ENCODE data around the gene RNF167.

The RNF167 gene

GRCh38 chr17:4966844-4967538 is 26.9 kb downstream of the RNF167 start:
- peaks cover 0 to 31% (median 15%) of the 10 kb centered on the region in 5 donors for H3K36me3 ChIP-seq (ENCODE audit: control insufficient read depth in 5 of 5, insufficient read depth in 5 of 5, low read length in 5 of 5)
- H3K9ac ChIP-seq (ENCODE audit: low read length in 5 of 5): peak overlapping the region; percentile 75 to 96 (median 87)
- H3K27me3 ChIP-seq (ENCODE audit: control insufficient read depth in 5 of 5, insufficient read depth in 4 of 5, low read length in 5 of 5): no peaks in the 10 kb centered on the region
- H3K27ac ChIP-seq (ENCODE audit: low read depth, low read length): peak overlapping the region; percentile 98
- no peaks in the 10 kb centered on the region for H3K9me3 ChIP-seq (ENCODE audit: control insufficient read depth in 5 of 5, low read length in 5 of 5)
- H3K4me1 ChIP-seq (ENCODE audit: control insufficient read depth in 5 of 5, insufficient read depth in 5 of 5, low read length in 5 of 5): peaks cover 8 to 38% (median 36%) of the 10 kb centered on the region in 5 donors
- H3K4me3 ChIP-seq (ENCODE audit: low read depth in 1 of 5, low read length in 5 of 5): peak overlapping the region; percentile 91 to 99 (median 94)

GRCh38 chr17:4967539-4968485 is 27.7 kb downstream of the RNF167 start, which contains the start of gene SPAG7:
Gene SPAG7, minus strand, starts transcription at chr17:4967817. Its CDS starts 13 bp downstream, at chr17:4967804.
- H3K4me1 ChIP-seq (ENCODE audit: control insufficient read depth in 5 of 5, insufficient read depth in 5 of 5, low read length in 5 of 5): peaks cover 8 to 43% (median 43%) of the 10 kb centered on the region in 5 donors
- H3K27ac ChIP-seq (ENCODE audit: low read depth, low read length): peak within 1 kb of the TSS; percentile 98

GRCh38 chr17:4968486-4969046 is 28.5 kb downstream of the RNF167 start:
- H3K27me3 ChIP-seq (ENCODE audit: control insufficient read depth in 5 of 5, insufficient read depth in 4 of 5, low read length in 5 of 5): no peaks in the 10 kb centered on the region
- peak overlapping the region; percentile 26 to 87 (median 83) for H3K9ac ChIP-seq (ENCODE audit: low read length in 5 of 5)
- H3K27ac ChIP-seq (ENCODE audit: low read depth, low read length): peak overlapping the region; percentile 93
- no peaks in the 10 kb centered on the region for H3K9me3 ChIP-seq (ENCODE audit: control insufficient read depth in 5 of 5, low read length in 5 of 5)
- H3K4me3 ChIP-seq (ENCODE audit: low read depth in 1 of 5, low read length in 5 of 5): peak overlapping the region; percentile 65 to 96 (median 94)
- peaks cover 0 to 47% (median 30%) of the 10 kb centered on the region in 5 donors for H3K36me3 ChIP-seq (ENCODE audit: control insufficient read depth in 5 of 5, insufficient read depth in 5 of 5, low read length in 5 of 5)
- peaks cover 8 to 50% (median 43%) of the 10 kb centered on the region in 5 donors for H3K4me1 ChIP-seq (ENCODE audit: control insufficient read depth in 5 of 5, insufficient read depth in 5 of 5, low read length in 5 of 5)

More at GRCh38 chr17:4967539-4968485, 27.7 kb downstream of the RNF167 start, which contains the start of gene SPAG7:
- no peaks in the 10 kb centered on the region for H3K9me3 ChIP-seq (ENCODE audit: control insufficient read depth in 5 of 5, low read length in 5 of 5)
- H3K27me3 ChIP-seq (ENCODE audit: control insufficient read depth in 5 of 5, insufficient read depth in 4 of 5, low read length in 5 of 5): no peaks in the 10 kb centered on the region
- H3K9ac ChIP-seq (ENCODE audit: low read length in 5 of 5): peak within 1 kb of the TSS; percentile 83 to 96 (median 87)
- H3K36me3 ChIP-seq (ENCODE audit: control insufficient read depth in 5 of 5, insufficient read depth in 5 of 5, low read length in 5 of 5): peaks cover 0 to 40% (median 23%) of the 10 kb centered on the region in 5 donors
- H3K4me3 ChIP-seq (ENCODE audit: low read depth in 1 of 5, low read length in 5 of 5): peak within 1 kb of the TSS; percentile 91 to 99 (median 94)

GRCh38 chr17:4969047-4969550 is 29.0 kb downstream of the RNF167 start:
- Histone ChIP-seq H3K27ac (ENCODE audit: low read depth, low read length) (peak overlapping the region; percentile 93), H3K9ac (ENCODE audit: low read length in 5 of 5) (peak overlapping the region in 4 of 5 donors; percentile 69 to 87 (median 83)), H3K4me3 (ENCODE audit: low read depth in 1 of 5, low read length in 5 of 5) (peak overlapping the region; percentile 0 to 96 (median 94)), H3K36me3 (ENCODE audit: control insufficient read depth in 5 of 5, insufficient read depth in 5 of 5, low read length in 5 of 5) (peaks cover 0 to 52% (median 36%) of the 10 kb centered on the region in 5 donors), H3K27me3 (ENCODE audit: control insufficient read depth in 5 of 5, insufficient read depth in 4 of 5, low read length in 5 of 5) (no peaks in the 10 kb centered on the region), H3K4me1 (ENCODE audit: control insufficient read depth in 5 of 5, insufficient read depth in 5 of 5, low read length in 5 of 5) (peaks cover 8 to 52% (median 43%) of the 10 kb centered on the region in 5 donors), H3K9me3 (ENCODE audit: control insufficient read depth in 5 of 5, low read length in 5 of 5) (no peaks in the 10 kb centered on the region)

GRCh38 chr17:4969551-4970173 is 29.6 kb downstream of the RNF167 start:
- H3K27me3 ChIP-seq (ENCODE audit: control insufficient read depth in 5 of 5, insufficient read depth in 4 of 5, low read length in 5 of 5): no peaks in the 10 kb centered on the region
- H3K36me3 ChIP-seq (ENCODE audit: control insufficient read depth in 5 of 5, insufficient read depth in 5 of 5, low read length in 5 of 5): peaks cover 0 to 58% (median 41%) of the 10 kb centered on the region in 5 donors
- H3K9ac ChIP-seq (ENCODE audit: low read length in 5 of 5): peak overlapping the region in 3 of 5 donors; percentile 9 to 83 (median 59)
- peak overlapping the region; percentile 93 for H3K27ac ChIP-seq (ENCODE audit: low read depth, low read length)
- peak overlapping the region in 4 of 5 donors; percentile 0 to 96 (median 58) for H3K4me3 ChIP-seq (ENCODE audit: low read depth in 1 of 5, low read length in 5 of 5)
- H3K4me1 ChIP-seq (ENCODE audit: control insufficient read depth in 5 of 5, insufficient read depth in 5 of 5, low read length in 5 of 5): peaks cover 8 to 52% (median 43%) of the 10 kb centered on the region in 5 donors
- H3K9me3 ChIP-seq (ENCODE audit: control insufficient read depth in 5 of 5, low read length in 5 of 5): no peaks in the 10 kb centered on the region

GRCh38 chr17:4970273-4970672 is 30.2 kb downstream of the RNF167 start:
- H3K4me1 ChIP-seq (ENCODE audit: control insufficient read depth in 5 of 5, insufficient read depth in 5 of 5, low read length in 5 of 5): peaks cover 8 to 52% (median 41%) of the 10 kb centered on the region in 5 donors
- peak overlapping the region; percentile 93 for H3K27ac ChIP-seq (ENCODE audit: low read depth, low read length)
- H3K9ac ChIP-seq (ENCODE audit: low read length in 5 of 5): peak overlapping the region in 2 of 5 donors; percentile 9 to 59

GRCh38 chr17:4971826-4972225 is 31.8 kb downstream of the RNF167 start:
- Histone ChIP-seq H3K27ac (ENCODE audit: low read depth, low read length) (no peak overlapping the region), H3K9me3 (ENCODE audit: control insufficient read depth in 5 of 5, low read length in 5 of 5) (no peaks in the 10 kb centered on the region), H3K4me3 (ENCODE audit: low read depth in 1 of 5, low read length in 5 of 5) (no peak overlapping the region), H3K9ac (ENCODE audit: low read length in 5 of 5) (peak overlapping the region in 2 of 5 donors; percentile 5 to 11), H3K27me3 (ENCODE audit: control insufficient read depth in 5 of 5, insufficient read depth in 4 of 5, low read length in 5 of 5) (no peaks in the 10 kb centered on the region), H3K36me3 (ENCODE audit: control insufficient read depth in 5 of 5, insufficient read depth in 5 of 5, low read length in 5 of 5) (peaks cover 0 to 75% (median 50%) of the 10 kb centered on the region in 5 donors), H3K4me1 (ENCODE audit: control insufficient read depth in 5 of 5, insufficient read depth in 5 of 5, low read length in 5 of 5) (peaks cover 5 to 42% (median 28%) of the 10 kb centered on the region in 5 donors)

More at GRCh38 chr17:4970273-4970672, 30.2 kb downstream of the RNF167 start:
- no peak overlapping the region for H3K4me3 ChIP-seq (ENCODE audit: low read depth in 1 of 5, low read length in 5 of 5)
- no peaks in the 10 kb centered on the region for H3K9me3 ChIP-seq (ENCODE audit: control insufficient read depth in 5 of 5, low read length in 5 of 5)
- H3K36me3 ChIP-seq (ENCODE audit: control insufficient read depth in 5 of 5, insufficient read depth in 5 of 5, low read length in 5 of 5): peaks cover 0 to 64% (median 45%) of the 10 kb centered on the region in 5 donors
- no peaks in the 10 kb centered on the region for H3K27me3 ChIP-seq (ENCODE audit: control insufficient read depth in 5 of 5, insufficient read depth in 4 of 5, low read length in 5 of 5)

- peak overlapping the region in 2 of 5 donors; percentile 11 to 30 for H3K9ac ChIP-seq (ENCODE audit: low read length in 5 of 5)
- peaks cover 2 to 41% (median 26%) of the 10 kb centered on the region in 5 donors for H3K4me1 ChIP-seq (ENCODE audit: control insufficient read depth in 5 of 5, insufficient read depth in 5 of 5, low read length in 5 of 5)
- H3K9me3 ChIP-seq (ENCODE audit: control insufficient read depth in 5 of 5, low read length in 5 of 5): no peaks in the 10 kb centered on the region
- no peaks in the 10 kb centered on the region for H3K27me3 ChIP-seq (ENCODE audit: control insufficient read depth in 5 of 5, insufficient read depth in 4 of 5, low read length in 5 of 5)
- H3K36me3 ChIP-seq (ENCODE audit: control insufficient read depth in 5 of 5, insufficient read depth in 5 of 5, low read length in 5 of 5): peaks cover 0 to 80% (median 55%) of the 10 kb centered on the region in 5 donors
- no peak overlapping the region for H3K4me3 ChIP-seq (ENCODE audit: low read depth in 1 of 5, low read length in 5 of 5)
- no peak overlapping the region for H3K27ac ChIP-seq (ENCODE audit: low read depth, low read length)
Measured at GRCh38 chr17:4972322-4972721, 32.3 kb downstream of the RNF167 start.

- H3K4me1 ChIP-seq (ENCODE audit: control insufficient read depth in 5 of 5, insufficient read depth in 5 of 5, low read length in 5 of 5): peaks cover 2 to 41% (median 26%) of the 10 kb centered on the region in 5 donors
- no peak overlapping the region for H3K27ac ChIP-seq (ENCODE audit: low read depth, low read length)
- peak overlapping the region in 2 of 5 donors; percentile 7 to 47 for H3K9ac ChIP-seq (ENCODE audit: low read length in 5 of 5)
Measured at GRCh38 chr17:4972752-4973151, 32.7 kb downstream of the RNF167 start.

More at GRCh38 chr17:4972752-4973151, 32.7 kb downstream of the RNF167 start:
- H3K27me3 ChIP-seq (ENCODE audit: control insufficient read depth in 5 of 5, insufficient read depth in 4 of 5, low read length in 5 of 5): no peaks in the 10 kb centered on the region
- no peaks in the 10 kb centered on the region for H3K9me3 ChIP-seq (ENCODE audit: control insufficient read depth in 5 of 5, low read length in 5 of 5)
- peaks cover 2 to 84% (median 60%) of the 10 kb centered on the region in 5 donors for H3K36me3 ChIP-seq (ENCODE audit: control insufficient read depth in 5 of 5, insufficient read depth in 5 of 5, low read length in 5 of 5)
- H3K4me3 ChIP-seq (ENCODE audit: low read depth in 1 of 5, low read length in 5 of 5): no peak overlapping the region
